Measurements from ENCODE around the gene SMYD3.

Gene SMYD3

DNA sequence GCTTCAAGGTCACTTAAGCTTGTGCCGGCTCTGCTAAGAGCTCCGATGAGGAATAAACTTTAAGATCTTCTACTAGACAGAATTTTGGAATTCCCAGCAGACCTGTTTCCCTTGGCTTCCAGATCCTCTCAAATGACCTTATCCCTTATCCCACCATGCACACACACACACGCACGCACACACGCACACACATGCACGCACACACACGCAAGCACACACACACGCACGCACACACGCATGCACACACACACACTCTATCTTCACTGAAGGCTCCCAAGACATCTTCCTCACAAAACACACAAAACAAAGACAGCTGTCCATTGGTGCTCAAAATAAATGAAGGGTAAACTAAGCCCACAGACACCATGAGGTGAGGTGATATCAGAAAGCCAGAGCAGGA, 692.4 kb downstream of the SMYD3 start:
- TF ChIP-seq SIN3A (IDR thresholded peaks at IDR 0.05; ENCODE audit: borderline replicate concordance, insufficient read depth, low read length) (no peak), FOXP2 (optimal IDR thresholded peaks at IDR 0.05; ENCODE audit: borderline replicate concordance, extremely low read depth, extremely low read length, insufficient read depth) (no peak), TAF1 (IDR thresholded peaks at IDR 0.05; ENCODE audit: borderline replicate concordance, insufficient read depth, low read length) (no peak), POLR2AphosphoS5 (IDR thresholded peaks at IDR 0.05; ENCODE audit: low read depth, low read length) (no peak)
- TF ChIP-seq, protein P1, sequence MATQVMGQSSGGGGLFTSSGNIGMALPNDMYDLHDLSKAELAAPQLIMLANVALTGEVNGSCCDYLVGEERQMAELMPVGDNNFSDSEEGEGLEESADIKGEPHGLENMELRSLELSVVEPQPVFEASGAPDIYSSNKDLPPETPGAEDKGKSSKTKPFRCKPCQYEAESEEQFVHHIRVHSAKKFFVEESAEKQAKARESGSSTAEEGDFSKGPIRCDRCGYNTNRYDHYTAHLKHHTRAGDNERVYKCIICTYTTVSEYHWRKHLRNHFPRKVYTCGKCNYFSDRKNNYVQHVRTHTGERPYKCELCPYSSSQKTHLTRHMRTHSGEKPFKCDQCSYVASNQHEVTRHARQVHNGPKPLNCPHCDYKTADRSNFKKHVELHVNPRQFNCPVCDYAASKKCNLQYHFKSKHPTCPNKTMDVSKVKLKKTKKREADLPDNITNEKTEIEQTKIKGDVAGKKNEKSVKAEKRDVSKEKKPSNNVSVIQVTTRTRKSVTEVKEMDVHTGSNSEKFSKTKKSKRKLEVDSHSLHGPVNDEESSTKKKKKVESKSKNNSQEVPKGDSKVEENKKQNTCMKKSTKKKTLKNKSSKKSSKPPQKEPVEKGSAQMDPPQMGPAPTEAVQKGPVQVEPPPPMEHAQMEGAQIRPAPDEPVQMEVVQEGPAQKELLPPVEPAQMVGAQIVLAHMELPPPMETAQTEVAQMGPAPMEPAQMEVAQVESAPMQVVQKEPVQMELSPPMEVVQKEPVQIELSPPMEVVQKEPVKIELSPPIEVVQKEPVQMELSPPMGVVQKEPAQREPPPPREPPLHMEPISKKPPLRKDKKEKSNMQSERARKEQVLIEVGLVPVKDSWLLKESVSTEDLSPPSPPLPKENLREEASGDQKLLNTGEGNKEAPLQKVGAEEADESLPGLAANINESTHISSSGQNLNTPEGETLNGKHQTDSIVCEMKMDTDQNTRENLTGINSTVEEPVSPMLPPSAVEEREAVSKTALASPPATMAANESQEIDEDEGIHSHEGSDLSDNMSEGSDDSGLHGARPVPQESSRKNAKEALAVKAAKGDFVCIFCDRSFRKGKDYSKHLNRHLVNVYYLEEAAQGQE (IDR thresholded peaks at IDR 0.05; ENCODE audit: insufficient read depth in 1 of 2, low read depth in 2 of 2, low read length in 2 of 2), result no peak

DNA sequence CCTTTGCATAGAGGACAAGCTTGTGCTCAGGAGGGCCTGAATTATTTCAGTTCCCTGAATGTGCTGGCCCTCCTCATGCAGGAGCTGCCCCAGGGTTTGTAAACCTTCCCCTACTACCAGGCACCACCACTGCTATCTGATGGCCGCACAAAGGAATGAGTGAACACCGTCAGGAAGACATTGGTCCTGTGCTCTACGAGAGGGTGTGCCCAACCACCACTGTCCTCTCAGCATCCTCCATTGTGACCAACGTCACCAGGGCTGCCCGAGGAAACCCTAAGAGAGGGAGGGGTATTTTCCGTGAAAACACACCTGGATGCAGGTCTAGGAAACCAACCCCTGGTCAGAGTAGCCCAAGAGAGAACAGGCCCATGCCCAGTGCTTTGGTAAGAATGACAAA, 694.8 kb downstream of the SMYD3 start:
- TF ChIP-seq SIN3A (IDR thresholded peaks at IDR 0.05; ENCODE audit: borderline replicate concordance, insufficient read depth, low read length), result no peak
- no peak for TF ChIP-seq POLR2AphosphoS5 (IDR thresholded peaks at IDR 0.05; ENCODE audit: low read depth, low read length)
- TF ChIP-seq, protein P1 (IDR thresholded peaks at IDR 0.05; ENCODE audit: insufficient read depth in 1 of 2, low read depth in 2 of 2, low read length in 2 of 2), result no peak
- TF ChIP-seq FOXP2 (optimal IDR thresholded peaks at IDR 0.05; ENCODE audit: borderline replicate concordance, extremely low read depth, extremely low read length, insufficient read depth), result no peak
- no peak for TF ChIP-seq TAF1 (IDR thresholded peaks at IDR 0.05; ENCODE audit: borderline replicate concordance, insufficient read depth, low read length)

DNA sequence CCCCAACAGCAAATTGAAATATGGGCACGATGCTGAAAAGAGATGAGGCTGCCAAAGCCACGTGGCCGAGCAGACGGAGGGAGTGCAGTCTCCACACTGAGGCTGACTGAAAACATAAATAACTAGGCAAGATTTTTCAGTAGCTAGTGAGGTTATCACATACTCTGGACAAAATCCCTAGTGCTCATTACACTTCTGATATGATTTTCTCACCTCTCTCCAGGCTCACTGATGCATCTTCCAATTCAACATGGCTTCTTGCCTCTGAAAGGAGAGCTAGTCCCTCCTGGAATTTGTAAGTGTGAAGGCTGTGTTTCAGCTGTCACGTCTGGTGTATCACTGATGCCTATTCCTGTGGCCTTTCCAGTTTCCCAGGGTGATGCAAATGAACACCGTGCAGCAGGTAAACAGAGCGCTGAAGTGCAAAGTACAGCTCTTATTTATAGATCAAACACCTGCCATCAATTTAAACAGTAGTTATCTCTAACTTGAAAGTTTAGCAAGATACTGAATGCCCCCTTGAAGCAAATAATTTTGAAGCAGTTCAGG, 696.2 kb downstream of the SMYD3 start:
- TF ChIP-seq FOXP2 (optimal IDR thresholded peaks at IDR 0.05; ENCODE audit: borderline replicate concordance, extremely low read depth, extremely low read length, insufficient read depth) (no peak), TAF1 (IDR thresholded peaks at IDR 0.05; ENCODE audit: borderline replicate concordance, insufficient read depth, low read length) (no peak), SIN3A (IDR thresholded peaks at IDR 0.05; ENCODE audit: borderline replicate concordance, insufficient read depth, low read length) (no peak), POLR2AphosphoS5 (IDR thresholded peaks at IDR 0.05; ENCODE audit: low read depth, low read length) (no peak)
- TF ChIP-seq, protein P1 (IDR thresholded peaks at IDR 0.05; ENCODE audit: insufficient read depth in 1 of 2, low read depth in 2 of 2, low read length in 2 of 2), result no peak

DNA sequence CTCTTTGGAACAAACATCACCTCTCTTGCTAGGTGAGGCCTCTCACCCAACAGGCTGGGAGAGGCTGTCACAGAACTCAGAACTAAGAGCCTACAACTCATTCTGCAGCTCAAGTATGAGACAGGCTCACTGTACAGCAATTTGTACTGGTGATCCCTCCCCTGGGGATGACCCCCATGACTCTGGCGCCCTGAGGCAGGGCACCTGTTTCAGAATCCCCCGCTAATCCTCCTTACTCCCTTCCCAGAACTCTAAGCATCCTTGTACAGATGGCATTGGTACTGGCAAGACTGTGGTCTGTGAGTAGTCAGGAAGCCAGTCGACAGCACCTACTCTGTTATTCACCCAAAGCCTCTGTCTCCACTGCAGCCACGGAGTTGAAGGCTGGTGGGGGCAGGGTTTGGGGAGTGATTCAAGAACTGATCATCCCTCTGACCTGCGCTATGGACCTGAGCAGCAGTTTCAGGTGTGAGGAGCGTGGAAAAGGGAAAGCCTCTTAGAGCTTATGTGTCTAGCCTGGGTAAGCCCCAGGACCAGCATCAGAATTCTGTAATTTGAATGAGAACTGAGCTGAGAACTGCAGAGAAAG, 696.8 kb downstream of the SMYD3 start:
- TF ChIP-seq TAF1 (IDR thresholded peaks at IDR 0.05; ENCODE audit: borderline replicate concordance, insufficient read depth, low read length), result no peak
- TF ChIP-seq POLR2AphosphoS5 (IDR thresholded peaks at IDR 0.05; ENCODE audit: low read depth, low read length), result no peak
- no peak for TF ChIP-seq SIN3A (IDR thresholded peaks at IDR 0.05; ENCODE audit: borderline replicate concordance, insufficient read depth, low read length)
- TF ChIP-seq, protein P1 (IDR thresholded peaks at IDR 0.05; ENCODE audit: insufficient read depth in 1 of 2, low read depth in 2 of 2, low read length in 2 of 2), result no peak
- no peak for TF ChIP-seq FOXP2 (optimal IDR thresholded peaks at IDR 0.05; ENCODE audit: borderline replicate concordance, extremely low read depth, extremely low read length, insufficient read depth)
